Globus pallidus (tissue), 1 donor: ENCODE measurements around the gene EIF2D.

ENCODE experiments used
- DNase-seq: peaks from one replicate; pipeline ENCODE4 v3.0.0-alpha.2; 2015; ENCODE audit warnings: low spot score

EIF2D gene

DNA sequence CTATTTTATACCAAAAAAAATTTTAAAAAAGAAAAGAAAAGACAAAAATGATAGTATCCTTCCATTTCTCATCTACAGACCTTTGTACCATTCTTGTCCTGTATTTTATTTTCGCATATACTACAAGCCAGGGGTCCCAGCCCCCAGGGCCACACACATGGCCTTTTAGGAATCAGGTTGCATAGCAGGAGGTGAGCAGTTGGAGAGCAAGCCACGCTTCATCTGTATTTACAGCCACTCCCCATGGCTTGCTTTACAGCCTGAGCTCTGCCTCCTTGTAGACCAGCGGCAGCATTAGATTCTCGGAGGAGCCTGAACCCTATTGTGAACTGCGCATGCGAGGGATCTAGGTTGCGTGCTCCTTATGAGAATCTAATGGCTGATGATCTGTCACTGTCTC, 65.2 kb downstream of the EIF2D start:
- DNase-seq = no peak

DNA sequence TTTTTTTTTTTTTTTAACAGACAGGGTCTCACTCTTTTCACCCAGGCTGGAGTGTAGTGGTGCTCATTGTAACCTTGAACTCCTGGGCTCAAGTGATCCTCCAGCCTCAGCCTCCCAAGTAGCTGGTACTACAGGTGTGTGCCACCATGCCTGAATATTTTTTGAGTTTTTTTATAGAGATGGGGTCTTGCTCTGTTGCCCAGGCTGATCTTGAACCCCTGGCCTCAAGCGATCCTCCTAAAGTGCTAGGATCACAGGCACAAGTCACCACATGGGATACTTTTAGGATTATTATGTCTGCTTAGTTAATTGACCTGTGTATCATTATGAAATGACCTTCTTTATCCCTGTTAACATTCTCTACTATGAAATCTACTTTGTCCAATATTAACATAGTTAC, 66.9 kb downstream of the EIF2D start:
- DNase-seq = no peak

DNA sequence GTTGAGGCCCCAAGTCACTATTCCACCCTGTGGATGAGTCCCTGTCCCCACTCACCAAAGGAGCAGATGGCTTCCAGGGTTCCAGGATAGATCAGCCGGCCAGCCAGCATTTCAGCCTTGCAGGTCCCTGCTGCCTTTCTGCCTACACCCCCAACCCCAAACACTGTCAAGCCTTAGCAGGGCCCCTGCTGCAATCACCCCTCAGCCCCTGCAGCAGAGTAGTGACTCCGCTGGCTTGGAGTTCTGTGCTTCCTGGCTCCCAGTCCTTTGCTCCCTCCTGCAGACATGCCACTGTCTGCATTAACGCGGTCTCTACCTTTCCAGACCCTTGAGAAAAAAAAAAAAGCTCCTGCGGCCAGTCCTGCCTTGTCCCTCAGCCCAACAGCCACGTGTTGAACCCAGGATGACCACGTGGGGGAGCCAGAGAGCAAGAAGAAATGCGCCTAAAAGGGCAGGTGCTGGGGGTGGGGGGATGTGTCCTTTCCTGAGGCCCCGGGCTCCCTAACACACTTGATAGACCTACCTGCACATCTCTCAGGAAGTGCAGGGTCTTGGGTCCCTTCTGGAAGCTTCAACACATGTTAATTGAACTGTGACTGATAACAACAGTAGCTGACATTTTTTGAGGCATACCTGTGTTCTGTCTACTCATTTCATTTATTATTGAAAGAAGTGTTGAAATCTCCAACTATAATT, 67.6 kb downstream of the EIF2D start:
- DNase-seq = peak; percentile 38
